Retina (tissue), 1 donor: Measurements from ENCODE around the gene USP7.
"Not testable (repeated sequence)": the region's sequence is repeated elsewhere in the genome, so short reads cannot be mapped to it uniquely, and the experiment has no call there.

Experiments used
- DNase-seq: peaks from one replicate; pipeline ENCODE4 v3.0.0-alpha.2; 2016

USP7 gene

GRCh38 chr16:8920645-8921346 lies 42.9 kb downstream of the USP7 start:
- no peak for DNase-seq

- no peak for DNase-seq
Measured at GRCh38 chr16:8919934-8920462, 43.7 kb downstream of the USP7 start.

GRCh38 chr16:8919089-8919933 lies 44.4 kb downstream of the USP7 start:
- no peak for DNase-seq

- not testable (repeated sequence) for DNase-seq
Measured at GRCh38 chr16:8917336-8917735, 46.4 kb downstream of the USP7 start.

GRCh38 chr16:8916541-8917225 lies 47.0 kb downstream of the USP7 start:
- DNase-seq: no peak

- no peak for DNase-seq
Measured at GRCh38 chr16:8915722-8916301, 47.9 kb downstream of the USP7 start.

- no peak for DNase-seq
Measured at GRCh38 chr16:8914098-8914497, 49.6 kb downstream of the USP7 start.

- no peak for DNase-seq
Measured at GRCh38 chr16:8912793-8913192, 50.9 kb downstream of the USP7 start.

GRCh38 chr16:8910811-8911210 lies 52.9 kb downstream of the USP7 start:
- DNase-seq: no peak

- DNase-seq: no peak
Measured at GRCh38 chr16:8908810-8909468, 54.8 kb downstream of the USP7 start.

GRCh38 chr16:8907096-8907495 lies 56.6 kb downstream of the USP7 start:
- DNase-seq: no peak

GRCh38 chr16:8905795-8906591 lies 57.7 kb downstream of the USP7 start:
- DNase-seq: no peak

GRCh38 chr16:8905168-8905762 lies 58.4 kb downstream of the USP7 start:
- no peak for DNase-seq

- DNase-seq: no peak
Measured at GRCh38 chr16:8904018-8904430, 59.7 kb downstream of the USP7 start.

GRCh38 chr16:8903004-8903403 lies 60.7 kb downstream of the USP7 start:
- no peak for DNase-seq

- no peak for DNase-seq
Measured at GRCh38 chr16:8901320-8901861, 62.3 kb downstream of the USP7 start.

- DNase-seq: no peak
Measured at GRCh38 chr16:8900343-8900742, 63.4 kb downstream of the USP7 start.

GRCh38 chr16:8899709-8900317 lies 63.9 kb downstream of the USP7 start:
- no peak for DNase-seq

GRCh38 chr16:8898660-8899318 lies 64.9 kb downstream of the USP7 start:
- DNase-seq: no peak
